GM23338 (cell line): ENCODE measurements around the gene AFAP1.

Experiments
- CREB1 ChIP-seq: fragments of 250-450 bp; sonication (Bioruptor Pico); IDR thresholded peaks from 2 replicates; pipeline ENCODE4 v1.5.0; 2020; ENCODE audit warnings: low read depth, mild to moderate bottlenecking, moderate library complexity
- EZH2 ChIP-seq: fragments of 200-600 bp; sonication (generic); IDR thresholded peaks from one replicate; pipeline ENCODE4 v1.8.0; 2017; ENCODE audit warnings: antibody characterized with exemption, mild to moderate bottlenecking, low read depth; ENCODE audit not compliant: unreplicated experiment
- EZH2phosphoT487 ChIP-seq: fragments of 200-600 bp; sonication (generic); IDR thresholded peaks from one replicate; pipeline ENCODE4 v1.8.1; 2018; ENCODE audit warnings: antibody characterized with exemption; ENCODE audit not compliant: unreplicated experiment
- JUNB ChIP-seq: IDR thresholded peaks from one replicate; pipeline ENCODE4 v1.6.1; 2016; ENCODE audit warnings: antibody characterized with exemption; ENCODE audit not compliant: unreplicated experiment
- NANOG ChIP-seq: IDR thresholded peaks from 2 replicates; pipeline ENCODE4 v1.6.1; 2016; ENCODE audit warnings: antibody characterized with exemption, borderline replicate concordance
- POLR2AphosphoS5 ChIP-seq: IDR thresholded peaks from 2 replicates; pipeline ENCODE4 v1.6.1; 2016; ENCODE audit warnings: antibody characterized with exemption, low read depth
- STAT1 ChIP-seq: IDR thresholded peaks from one replicate; pipeline ENCODE4 v1.6.1; 2016; ENCODE audit warnings: antibody characterized with exemption; ENCODE audit not compliant: unreplicated experiment
- ZNF114 ChIP-seq: fragments of 250-450 bp; sonication (Bioruptor Pico); IDR thresholded peaks from 2 replicates; pipeline ENCODE4 v1.5.0; 2020; ENCODE audit warnings: mild to moderate bottlenecking, moderate library complexity
- ZNF331 ChIP-seq: fragments of 250-450 bp; sonication (Bioruptor Pico); IDR thresholded peaks from 2 replicates; pipeline ENCODE4 v1.5.0; 2020; ENCODE audit warnings: low read depth, mild to moderate bottlenecking, moderate library complexity
- TF ChIP-seq, protein P1 (sequence below), 2 experiments: fragments of 200-600 bp in 1 of 2; sonication (generic) in 1 of 2; conservative IDR thresholded peaks; 2 replicates each; pipeline versions ENCODE4 v1.5.1 to v1.6.1; 2016 to 2017; ENCODE audit warnings: antibody characterized with exemption in 2 of 2, low read depth in 2 of 2, mild to moderate bottlenecking in 2 of 2, moderate library complexity in 1 of 2
- TF ChIP-seq, protein P2 (sequence below): IDR thresholded peaks from one replicate; pipeline ENCODE4 v1.6.1; 2018; ENCODE audit warnings: antibody characterized with exemption; ENCODE audit not compliant: unreplicated experiment
- TF ChIP-seq, protein P3 (sequence below): IDR thresholded peaks from 2 replicates; pipeline ENCODE4 v1.6.1; 2016; ENCODE audit warnings: antibody characterized with exemption
- TF ChIP-seq, protein P4 (sequence below): fragments of 250-450 bp; sonication (Bioruptor Pico); IDR thresholded peaks from 2 replicates; pipeline ENCODE4 v1.5.0; 2020; ENCODE audit warnings: mild to moderate bottlenecking, moderate library complexity

DNA sequence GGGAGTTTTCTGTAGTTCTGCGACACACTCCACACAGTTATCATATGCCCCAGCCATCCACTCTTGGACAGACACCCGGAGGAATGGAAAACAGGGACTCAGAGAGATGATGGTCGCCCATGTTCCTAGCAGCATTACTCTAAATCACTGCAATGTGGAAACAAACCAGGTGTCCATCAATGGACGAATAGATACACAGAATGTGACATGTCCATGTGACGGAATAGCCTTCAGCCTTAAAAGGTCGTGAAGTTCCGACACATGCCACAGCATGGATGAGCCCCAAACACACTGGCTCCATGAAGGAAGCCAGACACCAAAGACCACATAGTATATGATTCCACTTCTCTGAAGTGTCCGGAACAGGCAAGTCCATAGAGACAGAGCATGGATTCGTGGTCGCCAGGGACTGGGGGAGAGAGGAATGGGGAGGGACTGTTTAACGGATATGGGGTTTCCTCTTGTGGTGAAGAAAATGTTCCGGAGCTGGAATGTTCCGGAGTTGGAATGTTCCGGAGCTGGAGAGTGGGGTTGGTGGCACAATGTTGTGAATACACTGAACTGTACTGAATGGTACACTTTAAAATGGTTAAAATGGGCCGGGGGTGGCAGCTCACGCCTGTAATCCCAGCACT lies 28.7 kb upstream of the AFAP1 start:
- TF ChIP-seq EZH2phosphoT487 (no peak), POLR2AphosphoS5 (no peak), EZH2 (no peak), CREB1 (CRISPR knock-in tag) (no peak), STAT1 (no peak), JUNB (no peak), ZNF331 (no peak), NANOG (no peak), ZNF114 (CRISPR knock-in tag) (no peak)
- TF ChIP-seq, protein P1, sequence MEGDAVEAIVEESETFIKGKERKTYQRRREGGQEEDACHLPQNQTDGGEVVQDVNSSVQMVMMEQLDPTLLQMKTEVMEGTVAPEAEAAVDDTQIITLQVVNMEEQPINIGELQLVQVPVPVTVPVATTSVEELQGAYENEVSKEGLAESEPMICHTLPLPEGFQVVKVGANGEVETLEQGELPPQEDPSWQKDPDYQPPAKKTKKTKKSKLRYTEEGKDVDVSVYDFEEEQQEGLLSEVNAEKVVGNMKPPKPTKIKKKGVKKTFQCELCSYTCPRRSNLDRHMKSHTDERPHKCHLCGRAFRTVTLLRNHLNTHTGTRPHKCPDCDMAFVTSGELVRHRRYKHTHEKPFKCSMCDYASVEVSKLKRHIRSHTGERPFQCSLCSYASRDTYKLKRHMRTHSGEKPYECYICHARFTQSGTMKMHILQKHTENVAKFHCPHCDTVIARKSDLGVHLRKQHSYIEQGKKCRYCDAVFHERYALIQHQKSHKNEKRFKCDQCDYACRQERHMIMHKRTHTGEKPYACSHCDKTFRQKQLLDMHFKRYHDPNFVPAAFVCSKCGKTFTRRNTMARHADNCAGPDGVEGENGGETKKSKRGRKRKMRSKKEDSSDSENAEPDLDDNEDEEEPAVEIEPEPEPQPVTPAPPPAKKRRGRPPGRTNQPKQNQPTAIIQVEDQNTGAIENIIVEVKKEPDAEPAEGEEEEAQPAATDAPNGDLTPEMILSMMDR (conservative IDR thresholded peaks at IDR 0.05; ENCODE audit: low read depth in 2 of 2), result no peak
- TF ChIP-seq, protein P2, sequence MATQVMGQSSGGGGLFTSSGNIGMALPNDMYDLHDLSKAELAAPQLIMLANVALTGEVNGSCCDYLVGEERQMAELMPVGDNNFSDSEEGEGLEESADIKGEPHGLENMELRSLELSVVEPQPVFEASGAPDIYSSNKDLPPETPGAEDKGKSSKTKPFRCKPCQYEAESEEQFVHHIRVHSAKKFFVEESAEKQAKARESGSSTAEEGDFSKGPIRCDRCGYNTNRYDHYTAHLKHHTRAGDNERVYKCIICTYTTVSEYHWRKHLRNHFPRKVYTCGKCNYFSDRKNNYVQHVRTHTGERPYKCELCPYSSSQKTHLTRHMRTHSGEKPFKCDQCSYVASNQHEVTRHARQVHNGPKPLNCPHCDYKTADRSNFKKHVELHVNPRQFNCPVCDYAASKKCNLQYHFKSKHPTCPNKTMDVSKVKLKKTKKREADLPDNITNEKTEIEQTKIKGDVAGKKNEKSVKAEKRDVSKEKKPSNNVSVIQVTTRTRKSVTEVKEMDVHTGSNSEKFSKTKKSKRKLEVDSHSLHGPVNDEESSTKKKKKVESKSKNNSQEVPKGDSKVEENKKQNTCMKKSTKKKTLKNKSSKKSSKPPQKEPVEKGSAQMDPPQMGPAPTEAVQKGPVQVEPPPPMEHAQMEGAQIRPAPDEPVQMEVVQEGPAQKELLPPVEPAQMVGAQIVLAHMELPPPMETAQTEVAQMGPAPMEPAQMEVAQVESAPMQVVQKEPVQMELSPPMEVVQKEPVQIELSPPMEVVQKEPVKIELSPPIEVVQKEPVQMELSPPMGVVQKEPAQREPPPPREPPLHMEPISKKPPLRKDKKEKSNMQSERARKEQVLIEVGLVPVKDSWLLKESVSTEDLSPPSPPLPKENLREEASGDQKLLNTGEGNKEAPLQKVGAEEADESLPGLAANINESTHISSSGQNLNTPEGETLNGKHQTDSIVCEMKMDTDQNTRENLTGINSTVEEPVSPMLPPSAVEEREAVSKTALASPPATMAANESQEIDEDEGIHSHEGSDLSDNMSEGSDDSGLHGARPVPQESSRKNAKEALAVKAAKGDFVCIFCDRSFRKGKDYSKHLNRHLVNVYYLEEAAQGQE, result no peak
- TF ChIP-seq, protein P3, sequence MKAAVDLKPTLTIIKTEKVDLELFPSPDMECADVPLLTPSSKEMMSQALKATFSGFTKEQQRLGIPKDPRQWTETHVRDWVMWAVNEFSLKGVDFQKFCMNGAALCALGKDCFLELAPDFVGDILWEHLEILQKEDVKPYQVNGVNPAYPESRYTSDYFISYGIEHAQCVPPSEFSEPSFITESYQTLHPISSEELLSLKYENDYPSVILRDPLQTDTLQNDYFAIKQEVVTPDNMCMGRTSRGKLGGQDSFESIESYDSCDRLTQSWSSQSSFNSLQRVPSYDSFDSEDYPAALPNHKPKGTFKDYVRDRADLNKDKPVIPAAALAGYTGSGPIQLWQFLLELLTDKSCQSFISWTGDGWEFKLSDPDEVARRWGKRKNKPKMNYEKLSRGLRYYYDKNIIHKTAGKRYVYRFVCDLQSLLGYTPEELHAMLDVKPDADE, result no peak
- TF ChIP-seq, protein P4, sequence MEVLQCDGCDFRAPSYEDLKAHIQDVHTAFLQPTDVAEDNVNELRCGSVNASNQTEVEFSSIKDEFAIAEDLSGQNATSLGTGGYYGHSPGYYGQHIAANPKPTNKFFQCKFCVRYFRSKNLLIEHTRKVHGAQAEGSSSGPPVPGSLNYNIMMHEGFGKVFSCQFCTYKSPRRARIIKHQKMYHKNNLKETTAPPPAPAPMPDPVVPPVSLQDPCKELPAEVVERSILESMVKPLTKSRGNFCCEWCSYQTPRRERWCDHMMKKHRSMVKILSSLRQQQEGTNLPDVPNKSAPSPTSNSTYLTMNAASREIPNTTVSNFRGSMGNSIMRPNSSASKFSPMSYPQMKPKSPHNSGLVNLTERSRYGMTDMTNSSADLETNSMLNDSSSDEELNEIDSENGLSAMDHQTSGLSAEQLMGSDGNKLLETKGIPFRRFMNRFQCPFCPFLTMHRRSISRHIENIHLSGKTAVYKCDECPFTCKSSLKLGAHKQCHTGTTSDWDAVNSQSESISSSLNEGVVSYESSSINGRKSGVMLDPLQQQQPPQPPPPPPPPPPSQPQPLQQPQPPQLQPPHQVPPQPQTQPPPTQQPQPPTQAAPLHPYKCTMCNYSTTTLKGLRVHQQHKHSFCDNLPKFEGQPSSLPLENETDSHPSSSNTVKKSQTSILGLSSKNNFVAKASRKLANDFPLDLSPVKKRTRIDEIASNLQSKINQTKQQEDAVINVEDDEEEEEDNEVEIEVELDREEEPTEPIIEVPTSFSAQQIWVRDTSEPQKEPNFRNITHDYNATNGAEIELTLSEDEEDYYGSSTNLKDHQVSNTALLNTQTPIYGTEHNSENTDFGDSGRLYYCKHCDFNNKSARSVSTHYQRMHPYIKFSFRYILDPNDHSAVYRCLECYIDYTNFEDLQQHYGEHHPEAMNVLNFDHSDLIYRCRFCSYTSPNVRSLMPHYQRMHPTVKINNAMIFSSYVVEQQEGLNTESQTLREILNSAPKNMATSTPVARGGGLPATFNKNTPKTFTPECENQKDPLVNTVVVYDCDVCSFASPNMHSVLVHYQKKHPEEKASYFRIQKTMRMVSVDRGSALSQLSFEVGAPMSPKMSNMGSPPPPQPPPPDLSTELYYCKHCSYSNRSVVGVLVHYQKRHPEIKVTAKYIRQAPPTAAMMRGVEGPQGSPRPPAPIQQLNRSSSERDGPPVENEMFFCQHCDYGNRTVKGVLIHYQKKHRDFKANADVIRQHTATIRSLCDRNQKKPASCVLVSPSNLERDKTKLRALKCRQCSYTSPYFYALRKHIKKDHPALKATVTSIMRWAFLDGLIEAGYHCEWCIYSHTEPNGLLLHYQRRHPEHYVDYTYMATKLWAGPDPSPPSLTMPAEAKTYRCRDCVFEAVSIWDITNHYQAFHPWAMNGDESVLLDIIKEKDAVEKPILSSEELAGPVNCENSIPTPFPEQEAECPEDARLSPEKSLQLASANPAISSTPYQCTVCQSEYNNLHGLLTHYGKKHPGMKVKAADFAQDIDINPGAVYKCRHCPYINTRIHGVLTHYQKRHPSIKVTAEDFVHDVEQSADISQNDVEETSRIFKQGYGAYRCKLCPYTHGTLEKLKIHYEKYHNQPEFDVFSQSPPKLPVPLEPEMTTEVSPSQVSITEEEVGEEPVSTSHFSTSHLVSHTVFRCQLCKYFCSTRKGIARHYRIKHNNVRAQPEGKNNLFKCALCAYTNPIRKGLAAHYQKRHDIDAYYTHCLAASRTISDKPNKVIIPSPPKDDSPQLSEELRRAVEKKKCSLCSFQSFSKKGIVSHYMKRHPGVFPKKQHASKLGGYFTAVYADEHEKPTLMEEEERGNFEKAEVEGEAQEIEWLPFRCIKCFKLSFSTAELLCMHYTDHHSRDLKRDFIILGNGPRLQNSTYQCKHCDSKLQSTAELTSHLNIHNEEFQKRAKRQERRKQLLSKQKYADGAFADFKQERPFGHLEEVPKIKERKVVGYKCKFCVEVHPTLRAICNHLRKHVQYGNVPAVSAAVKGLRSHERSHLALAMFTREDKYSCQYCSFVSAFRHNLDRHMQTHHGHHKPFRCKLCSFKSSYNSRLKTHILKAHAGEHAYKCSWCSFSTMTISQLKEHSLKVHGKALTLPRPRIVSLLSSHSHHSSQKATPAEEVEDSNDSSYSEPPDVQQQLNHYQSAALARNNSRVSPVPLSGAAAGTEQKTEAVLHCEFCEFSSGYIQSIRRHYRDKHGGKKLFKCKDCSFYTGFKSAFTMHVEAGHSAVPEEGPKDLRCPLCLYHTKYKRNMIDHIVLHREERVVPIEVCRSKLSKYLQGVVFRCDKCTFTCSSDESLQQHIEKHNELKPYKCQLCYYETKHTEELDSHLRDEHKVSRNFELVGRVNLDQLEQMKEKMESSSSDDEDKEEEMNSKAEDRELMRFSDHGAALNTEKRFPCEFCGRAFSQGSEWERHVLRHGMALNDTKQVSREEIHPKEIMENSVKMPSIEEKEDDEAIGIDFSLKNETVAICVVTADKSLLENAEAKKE (CRISPR knock-in tag), result no peak
